Trophoblast cell (in vitro differentiated cells and primary cell): ENCODE measurements around the gene LYRM2. TPM values are rescaled to one million over a fixed set of nuclear protein-coding genes. Genes with fewer than 3 reads are reported as not detected.

ENCODE experiments used
- DNase-seq, 2 donors: peaks; one replicate each; pipeline ENCODE4 v3.0.0-alpha.2; 2016
- H2AFZ ChIP-seq: 2 replicates; pipeline ENCODE4 v1.6.1; 2013; ENCODE audit warnings: low read length, moderate library complexity, mild to moderate bottlenecking; ENCODE audit not compliant: insufficient read depth, poor library complexity
- H2AK5ac ChIP-seq: 2 replicates; pipeline ENCODE4 v1.6.1; 2013; ENCODE audit warnings: mild to moderate bottlenecking, low read length
- H2BK120ac ChIP-seq: 2 replicates; pipeline ENCODE4 v1.6.1; 2013; ENCODE audit warnings: low read length, mild to moderate bottlenecking, moderate library complexity; ENCODE audit not compliant: insufficient read depth, poor library complexity
- H2BK12ac ChIP-seq: 2 replicates; pipeline ENCODE4 v1.6.1; 2013; ENCODE audit warnings: mild to moderate bottlenecking, low read length, moderate library complexity
- H2BK5ac ChIP-seq: 2 replicates; pipeline ENCODE4 v1.6.1; 2013; ENCODE audit warnings: low read length, low read depth, moderate library complexity, mild to moderate bottlenecking; ENCODE audit not compliant: poor library complexity
- H3K14ac ChIP-seq: 2 replicates; pipeline ENCODE4 v1.6.1; 2013; ENCODE audit warnings: mild to moderate bottlenecking, low read length
- H3K18ac ChIP-seq: 2 replicates; pipeline ENCODE4 v1.6.1; 2013; ENCODE audit warnings: mild to moderate bottlenecking, low read length
- H3K23ac ChIP-seq: 2 replicates; pipeline ENCODE4 v1.6.1; 2013; ENCODE audit warnings: low read length
- H3K27ac ChIP-seq: 2 replicates; pipeline ENCODE4 v1.5.1; 2013; ENCODE audit warnings: low read depth, mild to moderate bottlenecking, inconsistent platforms, low read length, moderate library complexity
- H3K27me3 ChIP-seq: 2 replicates; pipeline ENCODE4 v1.6.1; 2013; ENCODE audit warnings: inconsistent platforms, mild to moderate bottlenecking, low read length, moderate library complexity; ENCODE audit not compliant: insufficient read depth
- H3K36me3 ChIP-seq, 2 experiments: 1 replicate in 1 of 2; 2 replicates in 1 of 2; pipeline ENCODE4 v1.6.1; 2013; ENCODE audit warnings: low read length in 2 of 2, mild to moderate bottlenecking in 2 of 2, moderate library complexity in 1 of 2; ENCODE audit not compliant: insufficient read depth in 2 of 2, control insufficient read depth in 1 of 2
- H3K4ac ChIP-seq: 2 replicates; pipeline ENCODE4 v1.6.1; 2013; ENCODE audit warnings: low read depth, mild to moderate bottlenecking, low read length, moderate library complexity
- H3K4me1 ChIP-seq, 2 experiments: 1 replicate in 1 of 2; 2 replicates in 1 of 2; pipeline ENCODE4 v1.6.1; 2013; ENCODE audit warnings: low read length in 2 of 2, mild to moderate bottlenecking in 2 of 2, moderate library complexity in 1 of 2; ENCODE audit not compliant: insufficient read depth in 2 of 2, control insufficient read depth in 1 of 2
- H3K4me2 ChIP-seq: 2 replicates; pipeline ENCODE4 v1.6.1; 2013; ENCODE audit warnings: inconsistent platforms, mild to moderate bottlenecking, low read length, moderate library complexity
- H3K4me3 ChIP-seq: 2 replicates; pipeline ENCODE4 v1.5.1; 2013; ENCODE audit warnings: mild to moderate bottlenecking, low read depth, low read length, inconsistent platforms
- H3K79me1 ChIP-seq: one replicate; pipeline ENCODE4 v1.6.1; 2013; ENCODE audit warnings: low read length
- H3K79me2 ChIP-seq: 2 replicates; pipeline ENCODE4 v1.6.1; 2013; ENCODE audit warnings: low read length, mild to moderate bottlenecking; ENCODE audit not compliant: control insufficient read depth, insufficient read depth, poor library complexity
- H3K9ac ChIP-seq: 2 replicates; pipeline ENCODE4 v1.6.1; 2013; ENCODE audit warnings: mild to moderate bottlenecking, low read length
- H3K9me3 ChIP-seq: 2 replicates; pipeline ENCODE4 v1.6.1; 2013; ENCODE audit warnings: low read depth, mild to moderate bottlenecking, control low read depth, inconsistent platforms, low read length; ENCODE audit not compliant: insufficient read depth
- H4K12ac ChIP-seq: 2 replicates; pipeline ENCODE4 v1.6.1; 2013; ENCODE audit warnings: low read depth, mild to moderate bottlenecking, low read length, moderate library complexity
- H4K8ac ChIP-seq: 2 replicates; pipeline ENCODE4 v1.6.1; 2013; ENCODE audit warnings: low read depth, mild to moderate bottlenecking, low read length, moderate library complexity
- H4K91ac ChIP-seq: one replicate; pipeline ENCODE4 v1.6.1; 2013; ENCODE audit warnings: low read depth, mild to moderate bottlenecking, low read length, moderate library complexity
- WGBS: extraction: QIAGEN DNeasy Blood & Tissue Kit; methylation state at CpG from one replicate; pipeline ENCODE4 v1.1.7; 2013; ENCODE audit warnings: missing lambda C conversion rate; ENCODE audit not compliant: insufficient read length, insufficient coverage; ENCODE audit errors: extremely low coverage; 5-methylcytosine and 5-hydroxymethylcytosine counted together
- polyA plus RNA-seq: library from polyadenylated mRNA; stranded (reverse); fragments of 200-250 nt; gene quantifications from 2 replicates; pipeline ENCODE4 v1.2.3, GENCODE V29; 2013

Gene LYRM2, protein sequence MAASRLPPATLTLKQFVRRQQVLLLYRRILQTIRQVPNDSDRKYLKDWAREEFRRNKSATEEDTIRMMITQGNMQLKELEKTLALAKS
- 27.2 and 28.3 TPM in 2 replicates for polyA plus RNA-seq

DNA sequence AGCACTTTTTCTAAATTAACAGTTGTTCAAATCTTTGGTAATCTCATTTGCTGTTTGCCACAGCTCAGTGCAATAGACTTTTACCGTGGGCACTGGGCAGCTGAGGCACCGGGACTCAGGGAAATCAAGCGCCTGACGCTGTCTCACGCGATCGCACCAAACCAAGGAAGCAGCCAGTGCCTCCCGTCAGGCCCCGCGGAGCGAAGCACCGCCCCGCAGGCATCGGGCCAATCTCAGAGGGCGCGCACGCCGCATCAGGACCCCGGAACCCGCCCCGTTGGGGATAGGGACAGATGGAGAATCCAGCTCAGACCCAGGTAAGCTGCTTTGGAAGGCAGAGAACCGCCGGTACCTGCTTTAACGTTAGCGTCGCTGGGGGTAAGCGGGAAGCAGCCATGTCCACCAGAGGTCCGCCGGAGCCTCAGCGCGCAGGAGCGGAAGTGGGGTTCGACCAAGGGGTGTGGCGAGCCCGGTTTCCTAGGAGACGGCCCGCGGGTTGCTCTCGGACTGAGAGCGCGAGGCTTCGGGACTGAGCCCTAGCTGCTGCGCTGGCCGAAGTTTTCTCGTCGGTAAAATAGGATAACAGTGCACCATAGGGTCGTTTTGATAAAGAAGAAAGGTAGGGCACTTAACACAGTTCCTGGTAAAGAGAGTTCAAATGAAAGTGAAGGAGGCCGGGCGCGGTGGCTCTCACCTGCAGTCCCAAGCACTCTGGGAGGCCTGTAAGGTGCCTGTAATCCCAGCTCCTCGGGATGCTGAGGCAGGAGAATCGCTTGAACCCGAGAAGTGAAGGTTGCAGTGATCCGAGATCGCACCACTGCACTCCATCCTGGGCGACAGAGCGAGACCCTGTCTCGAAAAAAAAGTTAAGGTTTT is at the start of gene LYRM2:
LYRM2 (minus strand) TSS at position 428 of the 876 bp plus-strand sequence; CDS start at position 397, 31 bp downstream.
- no peaks in the 10 kb centered on the region for H3K4me1 ChIP-seq
- peak within 1 kb of the TSS; percentile 13 for H4K12ac ChIP-seq
- DNase-seq = peak; percentile 92 to 96
- peak within 1 kb of the TSS; percentile 63 for H4K8ac ChIP-seq
- no peak within 1 kb of the TSS for H2BK120ac ChIP-seq
- no peak within 1 kb of the TSS for H2AK5ac ChIP-seq
- H3K79me1 ChIP-seq = peaks cover 7% of the 10 kb centered on the region
- H3K27me3 ChIP-seq = no peaks in the 10 kb centered on the region
- H3K9ac ChIP-seq = peak within 1 kb of the TSS; percentile 95
- H3K36me3 ChIP-seq = peaks cover 2 to 5% of the 10 kb centered on the region in 2 experiments
- no peak within 1 kb of the TSS for H3K23ac ChIP-seq
- H2AFZ ChIP-seq = peak within 1 kb of the TSS; percentile 40
- peak within 1 kb of the TSS; percentile 26 for H3K14ac ChIP-seq
- peak within 1 kb of the TSS; percentile 91 for H3K4me3 ChIP-seq
- H3K18ac ChIP-seq = peak within 1 kb of the TSS; percentile 6
- peak within 1 kb of the TSS; percentile 62 for H3K4me2 ChIP-seq
- peak within 1 kb of the TSS; percentile 28 for H2BK5ac ChIP-seq
- H4K91ac ChIP-seq = peak within 1 kb of the TSS; percentile 37
- peak within 1 kb of the TSS; percentile 73 for H3K27ac ChIP-seq
- no peaks in the 10 kb centered on the region for H3K9me3 ChIP-seq
- no peaks in the 10 kb centered on the region for H3K79me2 ChIP-seq
- peak within 1 kb of the TSS; percentile 17 for H3K4ac ChIP-seq
- WGBS = no CpG with 5 or more reads among the region's 58 CpGs
- H2BK12ac ChIP-seq = no peak within 1 kb of the TSS

DNA sequence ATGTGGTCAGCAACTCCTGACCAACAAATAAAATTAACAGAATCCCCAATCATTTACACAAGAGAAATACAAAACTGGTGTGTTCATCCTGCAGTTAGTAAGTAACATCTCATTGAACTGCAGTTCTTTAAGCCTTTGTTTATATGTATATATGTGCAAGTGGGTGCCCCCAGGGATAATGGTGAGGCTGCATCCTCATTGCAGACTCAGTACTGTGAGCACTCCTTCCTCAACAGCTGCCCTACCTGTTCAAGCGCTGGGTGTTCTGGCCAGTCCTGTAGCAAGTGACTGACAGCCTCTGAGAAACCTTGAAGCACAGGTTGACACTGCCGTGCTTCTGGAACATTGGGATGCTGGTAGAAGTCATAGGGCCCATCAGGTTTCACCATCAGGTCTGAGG is 49.8 kb upstream of the LYRM2 start:
- Histone ChIP-seq H3K79me1 (no peaks in the 10 kb centered on the region), H3K23ac (no peak overlapping the region), H3K18ac (no peak overlapping the region), H4K91ac (no peak overlapping the region), H3K9me3 (no peaks in the 10 kb centered on the region), H2AFZ (no peak overlapping the region), H3K4ac (no peak overlapping the region), H2BK12ac (no peak overlapping the region), H3K9ac (peak overlapping the region; percentile 49), H3K14ac (no peak overlapping the region), H2AK5ac (no peak overlapping the region), H4K12ac (no peak overlapping the region), H3K4me2 (no peak overlapping the region), H3K79me2 (no peaks in the 10 kb centered on the region), H3K27ac (no peak overlapping the region), H3K4me1 (no peaks in the 10 kb centered on the region), H3K4me3 (no peak overlapping the region), H4K8ac (no peak overlapping the region), H3K36me3 (peaks cover 25 to 46% of the 10 kb centered on the region in 2 experiments), H2BK120ac (no peak overlapping the region), H2BK5ac (no peak overlapping the region), H3K27me3 (no peaks in the 10 kb centered on the region)
- WGBS = no CpG with 5 or more reads among the region's 2 CpGs
- DNase-seq = no peak

DNA sequence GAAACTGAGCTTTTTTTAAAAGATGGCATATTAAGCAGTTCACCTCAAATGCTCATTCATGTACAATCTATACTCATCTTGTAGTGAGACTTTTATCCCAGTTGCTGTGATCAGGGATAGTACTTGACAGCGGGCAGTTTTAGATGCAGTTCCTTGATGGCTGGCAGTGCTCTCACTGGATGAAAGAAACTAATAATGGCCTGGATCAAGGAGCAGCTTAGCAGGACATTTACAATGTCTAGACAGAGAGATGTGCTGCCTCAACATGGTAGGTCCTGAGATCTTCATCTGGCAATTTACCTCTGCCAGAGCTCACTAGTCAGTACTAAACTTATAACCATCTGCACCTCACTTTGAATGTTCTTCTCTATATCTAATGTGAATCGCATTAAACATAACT is 46.8 kb upstream of the LYRM2 start:
- peaks cover 25 to 48% of the 10 kb centered on the region in 2 experiments for H3K36me3 ChIP-seq
- H2BK12ac ChIP-seq = no peak overlapping the region
- H4K8ac ChIP-seq = no peak overlapping the region
- no peak overlapping the region for H4K12ac ChIP-seq
- no peak overlapping the region for H2AFZ ChIP-seq
- H3K14ac ChIP-seq = no peak overlapping the region
- H3K27me3 ChIP-seq = no peaks in the 10 kb centered on the region
- H3K4me3 ChIP-seq = no peak overlapping the region
- no peak overlapping the region for H2BK5ac ChIP-seq
- H3K4me1 ChIP-seq = no peaks in the 10 kb centered on the region
- H3K9ac ChIP-seq = no peak overlapping the region
- no peak overlapping the region for H3K4ac ChIP-seq
- no peak for DNase-seq
- no peaks in the 10 kb centered on the region for H3K79me2 ChIP-seq
- no peaks in the 10 kb centered on the region for H3K9me3 ChIP-seq
- no peak overlapping the region for H2BK120ac ChIP-seq
- WGBS = no CpG with 5 or more reads among the region's 2 CpGs
- no peak overlapping the region for H2AK5ac ChIP-seq
- H4K91ac ChIP-seq = no peak overlapping the region
- H3K27ac ChIP-seq = no peak overlapping the region
- H3K4me2 ChIP-seq = no peak overlapping the region
- H3K79me1 ChIP-seq = no peaks in the 10 kb centered on the region
- H3K23ac ChIP-seq = no peak overlapping the region
- no peak overlapping the region for H3K18ac ChIP-seq

DNA sequence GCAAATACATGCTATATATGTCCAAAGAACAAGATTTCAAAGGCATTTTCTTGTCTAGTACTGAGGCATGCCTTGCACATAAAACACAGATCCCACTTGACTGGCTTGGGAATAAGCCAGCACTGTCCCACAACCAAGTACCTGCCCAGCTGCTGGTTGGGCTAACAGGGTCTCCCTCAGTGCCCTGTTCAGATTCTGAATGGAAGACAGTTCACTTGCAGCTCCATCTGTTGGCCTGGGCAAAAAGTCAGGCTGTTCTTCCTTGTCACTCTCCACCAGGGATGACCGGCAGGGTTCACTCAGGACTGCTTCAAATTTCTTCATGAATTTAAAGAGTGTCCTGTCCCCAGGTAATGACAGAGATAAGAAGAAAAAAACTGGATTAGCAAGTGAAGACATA is 44.4 kb upstream of the LYRM2 start:
- H2BK120ac ChIP-seq = no peak overlapping the region
- no peak overlapping the region for H3K18ac ChIP-seq
- no peak overlapping the region for H3K9ac ChIP-seq
- H3K27me3 ChIP-seq = no peaks in the 10 kb centered on the region
- DNase-seq = peak in 1 of 2 donors; percentile 19
- no peak overlapping the region for H4K8ac ChIP-seq
- H2BK5ac ChIP-seq = no peak overlapping the region
- H3K4me3 ChIP-seq = no peak overlapping the region
- no peak overlapping the region for H2AFZ ChIP-seq
- no peak overlapping the region for H3K4ac ChIP-seq
- H3K23ac ChIP-seq = no peak overlapping the region
- no peaks in the 10 kb centered on the region for H3K79me2 ChIP-seq
- no peak overlapping the region for H4K91ac ChIP-seq
- H2BK12ac ChIP-seq = no peak overlapping the region
- H3K4me1 ChIP-seq = no peaks in the 10 kb centered on the region
- H3K27ac ChIP-seq = no peak overlapping the region
- no peaks in the 10 kb centered on the region for H3K9me3 ChIP-seq
- H3K14ac ChIP-seq = no peak overlapping the region
- no peak overlapping the region for H2AK5ac ChIP-seq
- H3K36me3 ChIP-seq = peaks cover 25 to 54% of the 10 kb centered on the region in 2 experiments
- H3K79me1 ChIP-seq = no peaks in the 10 kb centered on the region
- WGBS = no CpG with 5 or more reads among the region's 1 CpG
- H3K4me2 ChIP-seq = no peak overlapping the region
- no peak overlapping the region for H4K12ac ChIP-seq
